HepG2 (cell line): ENCODE data around the gene MRPL38. TPM values are rescaled to one million over a fixed set of nuclear protein-coding genes. Genes with fewer than 3 reads are reported as not detected.
A peak's percentile ranks its signal among the peaks of the same experiment; 100 is the strongest.

Experiments used
- ATAC-seq: fragments of 200-7000 bp; cut with Tn5 transposase; 3 replicates; pipeline ENCODE4 v1.9.1; 2020; ENCODE audit warnings: mild to moderate bottlenecking, moderate library complexity
- BruUV-seq: library from RNA; stranded (reverse); fragments of 400-500 nt; replicated peaks from 2 replicates; lab custom pipeline; 2021; lab: Mats Ljungman, UMichigan
- CTCF ChIA-PET: fragments of 300-600 bp; formaldehyde crosslinking; extraction: SDS; loops from one replicate; lab custom pipeline; 2021; ENCODE audit warnings: low total read pairs, inconsistent platforms, low intra/inter-chr PET ratio; lab: Yijun Ruan, JAX
- POLR2A ChIA-PET: fragments of 350-600 bp; sonication (Branson Sonifier 250); formaldehyde crosslinking; loops from one replicate; lab custom pipeline; 2020; ENCODE audit warnings: antibody characterized with exemption, inconsistent platforms; lab: Yijun Ruan, JAX
- DNase-seq: peaks from one replicate; pipeline ENCODE4 v3.0.0-alpha.2; 2015; ENCODE audit warnings: low spot score
- FAIRE-seq: peaks from 3 replicates; lab custom pipeline; 2011; peaks lifted over from hg19 to GRCh38; lab: Jason Lieb, UNC
- H2AFZ ChIP-seq: one replicate; pipeline ENCODE4 v1.6.1; 2011; ENCODE audit warnings: low read length, inconsistent platforms
- H3K27ac ChIP-seq: fragments of 300-600 bp; 3 replicates; pipeline ENCODE4 v1.8.0; 2011; ENCODE audit warnings: mixed run types, mild to moderate bottlenecking, mixed read lengths, low read length, inconsistent platforms; ENCODE audit not compliant: insufficient read depth; ENCODE audit errors: extremely low read length
- H3K27me3 ChIP-seq, 2 experiments: fragments of 200-600 bp in 1 of 2; 2 replicates in 1 of 2; 3 replicates in 1 of 2; pipeline versions ENCODE4 v1.6.0 to v1.8.0; 2011; ENCODE audit warnings: low read length in 2 of 2, mild to moderate bottlenecking in 2 of 2, moderate library complexity in 2 of 2, inconsistent platforms in 1 of 2; ENCODE audit not compliant: insufficient read depth in 2 of 2, control insufficient read depth in 1 of 2
- H3K36me3 ChIP-seq, 2 experiments: fragments of 200-600 bp in 1 of 2; replicated peaks in 1 of 2; 2 replicates in 1 of 2; 3 replicates in 1 of 2; pipeline versions ENCODE4 v1.5.1 to v1.8.0; 2011; ENCODE audit warnings: low read length in 2 of 2, inconsistent platforms in 1 of 2; ENCODE audit not compliant: insufficient read depth in 2 of 2, control insufficient read depth in 1 of 2
- H3K4me1 ChIP-seq: 2 replicates; pipeline ENCODE4 v1.5.1; 2012; ENCODE audit warnings: low read length, inconsistent platforms; ENCODE audit not compliant: insufficient read depth
- H3K4me2 ChIP-seq: 2 replicates; pipeline ENCODE4 v1.6.0; 2011; ENCODE audit warnings: low read depth, low read length, inconsistent platforms
- H3K4me3 ChIP-seq, 3 experiments: fragments of 200-600 bp in 1 of 3; sonication (generic), shearing (Covaris generic) in 1 of 3; replicated peaks in 1 of 3; 2 replicates each; pipeline ENCODE4 v1.5.1; 2011 to 2016; ENCODE audit warnings: low read length in 3 of 3, inconsistent platforms in 2 of 3, low read depth in 2 of 3, mild to moderate bottlenecking in 2 of 3, control low read depth in 1 of 3, mixed read lengths in 1 of 3; ENCODE audit not compliant: insufficient read depth in 1 of 3
- H3K79me2 ChIP-seq: one replicate; pipeline ENCODE4 v1.6.1; 2011; ENCODE audit warnings: low read length, inconsistent platforms; ENCODE audit not compliant: insufficient read depth
- H3K9ac ChIP-seq: 2 replicates; pipeline ENCODE4 v1.6.0; 2011; ENCODE audit warnings: mild to moderate bottlenecking, low read depth, low read length, inconsistent platforms; ENCODE audit not compliant: insufficient read depth
- H3K9me3 ChIP-seq: 2 replicates; pipeline ENCODE4 v1.5.1; 2012; ENCODE audit warnings: mild to moderate bottlenecking, low read length
- H4K20me1 ChIP-seq: 2 replicates; pipeline ENCODE4 v1.6.0; 2011; ENCODE audit warnings: inconsistent platforms, mild to moderate bottlenecking, low read length, moderate library complexity; ENCODE audit not compliant: insufficient read depth
- ARID2 ChIP-seq: sonication (generic); formaldehyde crosslinking; IDR thresholded peaks from 2 replicates; pipeline ENCODE4 v1.8.1; 2022; ENCODE audit warnings: mild to moderate bottlenecking, missing genetic modification reagents, borderline replicate concordance
- ARNT ChIP-seq: fragments of 450-650 bp; IDR thresholded peaks from 2 replicates; pipeline ENCODE4 v1.6.1; 2017
- GATAD1 ChIP-seq: IDR thresholded peaks from 2 replicates; pipeline ENCODE4 v1.6.1; 2016; ENCODE audit warnings: missing genetic modification reagents, missing compliant biosample characterization
- JARID2 ChIP-seq: sonication (generic); formaldehyde crosslinking; IDR thresholded peaks from 2 replicates; pipeline ENCODE4 v1.8.1; 2023; ENCODE audit warnings: missing genetic modification reagents, inconsistent platforms; ENCODE audit not compliant: insufficient replicate concordance
- RXRB ChIP-seq: IDR thresholded peaks from 2 replicates; pipeline ENCODE4 v1.6.1; 2016; ENCODE audit warnings: borderline replicate concordance, missing genetic modification reagents, missing compliant biosample characterization
- SALL1 ChIP-seq: sonication (generic); formaldehyde crosslinking; IDR thresholded peaks from 2 replicates; pipeline ENCODE4 v1.8.0; 2022; ENCODE audit warnings: mild to moderate bottlenecking, missing genetic modification reagents
- STAT6 ChIP-seq: sonication (generic); formaldehyde crosslinking; IDR thresholded peaks from 2 replicates; pipeline ENCODE4 v1.4.0; 2020; ENCODE audit warnings: missing genetic modification reagents, mild to moderate bottlenecking, borderline replicate concordance
- SUZ12 ChIP-seq: fragments of 150-350 bp; IDR thresholded peaks from 2 replicates; pipeline ENCODE4 v1.6.1; 2014; ENCODE audit warnings: low read depth, low read length
- THAP11 ChIP-seq: IDR thresholded peaks from 2 replicates; pipeline ENCODE4 v1.6.1; 2016; ENCODE audit warnings: missing biosample characterization, missing genetic modification reagents
- THAP7 ChIP-seq: sonication (generic); formaldehyde crosslinking; IDR thresholded peaks from 2 replicates; pipeline ENCODE4 v1.8.1; 2023; ENCODE audit warnings: mild to moderate bottlenecking, missing genetic modification reagents
- TRIM24 ChIP-seq: sonication (generic); formaldehyde crosslinking; IDR thresholded peaks from 2 replicates; pipeline ENCODE4 v1.8.0; 2022; ENCODE audit warnings: mild to moderate bottlenecking, missing genetic modification reagents
- WIZ ChIP-seq: sonication (generic); formaldehyde crosslinking; IDR thresholded peaks from 2 replicates; pipeline ENCODE4 v1.5.1; 2020; ENCODE audit warnings: mild to moderate bottlenecking, missing genetic modification reagents
- YEATS4 ChIP-seq: sonication (generic); formaldehyde crosslinking; IDR thresholded peaks from 2 replicates; pipeline ENCODE4 v1.4.0; 2020; ENCODE audit warnings: missing genetic modification reagents, borderline replicate concordance
- ZBTB38 ChIP-seq: sonication (generic); formaldehyde crosslinking; IDR thresholded peaks from 2 replicates; pipeline ENCODE4 v1.5.1; 2020; ENCODE audit warnings: mild to moderate bottlenecking, missing genetic modification reagents
- ZNF263 ChIP-seq: sonication (generic); formaldehyde crosslinking; IDR thresholded peaks from 2 replicates; pipeline ENCODE4 v1.4.0; 2020; ENCODE audit warnings: missing genetic modification reagents
- ZNF296 ChIP-seq: sonication (generic); formaldehyde crosslinking; conservative IDR thresholded peaks from 2 replicates; pipeline ENCODE4 v1.5.0; 2020; ENCODE audit warnings: mild to moderate bottlenecking, missing genetic modification reagents
- ZNF513 ChIP-seq: sonication (generic); formaldehyde crosslinking; conservative IDR thresholded peaks from 2 replicates; pipeline ENCODE4 v1.5.0; 2020; ENCODE audit warnings: missing genetic modification reagents
- ZNF558 ChIP-seq: sonication (generic); formaldehyde crosslinking; IDR thresholded peaks from 2 replicates; pipeline ENCODE4 v1.9.0; 2022; ENCODE audit warnings: mild to moderate bottlenecking, missing genetic modification reagents, borderline replicate concordance
- ZNF563 ChIP-seq: sonication (generic); formaldehyde crosslinking; IDR thresholded peaks from 2 replicates; pipeline ENCODE4 v1.8.0; 2022; ENCODE audit warnings: mild to moderate bottlenecking, moderate library complexity, missing genetic modification reagents
- ZNF749 ChIP-seq: sonication (generic); formaldehyde crosslinking; IDR thresholded peaks from 2 replicates; pipeline ENCODE4 v1.8.0; 2022; ENCODE audit warnings: mild to moderate bottlenecking, missing genetic modification reagents, moderate library complexity, borderline replicate concordance
- ZNF776 ChIP-seq: sonication (generic); formaldehyde crosslinking; IDR thresholded peaks from 2 replicates; pipeline ENCODE4 v1.4.0; 2020; ENCODE audit warnings: mild to moderate bottlenecking, missing genetic modification reagents
- ZNF883 ChIP-seq: sonication (generic); formaldehyde crosslinking; IDR thresholded peaks from 2 replicates; pipeline ENCODE4 v1.5.1; 2020; ENCODE audit warnings: mild to moderate bottlenecking, missing genetic modification reagents; ENCODE audit errors: not compliant biosample characterization
- WGBS: methylation state at CpG from one replicate; pipeline ENCODE4 v1.1.6; 2017; ENCODE audit warnings: low lambda C conversion rate; 5-methylcytosine and 5-hydroxymethylcytosine counted together
- in situ Hi-C: cut with HindIII; loops from 2 replicates; pipeline ENCODE4 v1.10.0; 2017; ENCODE audit warnings: low pct_unique_long_range_greater_than_20kb; ENCODE audit not compliant: extremely low pct_ligation_motif_present
- intact Hi-C: fragments of 100-400 bp; cut with micrococcal nuclease; formaldehyde crosslinking; loops from one replicate; pipeline ENCODE4 v1.10.0; 2022; ENCODE audit not compliant: unreplicated experiment
- polyA plus RNA-seq, 8 experiments: library from polyadenylated mRNA; depleted of rRNA in 3 of 8; stranded (reverse) in 7 of 8; unstranded in 1 of 8; fragments of >200 nt; fragmentation: Illumina TruSeq in 4 of 8; extraction: Trizol in 4 of 8; gene quantifications; 2 replicates each; pipeline versions ENCODE4 v1.2.1 to v1.2.3, GENCODE V29; 2011 to 2016; ENCODE audit warnings: low read depth in 4 of 8, missing spikeins in 1 of 8, mixed read lengths in 1 of 8; ENCODE audit not compliant: insufficient read depth in 1 of 8
- total RNA-seq, 5 experiments: library from RNA; depleted of rRNA; stranded (reverse); fragments of >200 nt; fragmentation: Illumina TruSeq; extraction: Trizol; gene quantifications; 2 replicates each; pipeline ENCODE4 v1.2.3, GENCODE V29; 2016; ENCODE audit warnings: low read depth in 1 of 5

MRPL38 gene
- total and polyA plus RNA-seq, 2 of the 13 experiments (the other 11 are each of a cell fraction or from before 2014, with no cell fraction given): 83.7 to 125 TPM

- Histone ChIP-seq H3K36me3 (peaks cover 9 to 34% of the 10 kb centered on the region in 2 experiments), H3K27me3 (no peaks in the 10 kb centered on the region; a peak in 1 of 5 replicates), H3K4me2 (no peak overlapping the region), H4K20me1 (peaks cover 6% of the 10 kb centered on the region; the same call in 1 of the 2 replicates), H3K79me2 (peaks cover 16% of the 10 kb centered on the region), H3K4me3 (no peak overlapping the region), H3K9ac (no peak overlapping the region; the same call in 1 of the 2 replicates), H3K9me3 (no peaks in the 10 kb centered on the region), H3K27ac (no peak overlapping the region), H2AFZ (no peak overlapping the region), H3K4me1 (peaks cover 67% of the 10 kb centered on the region)
- ChIA-PET CTCF (no interaction called here), POLR2A (interaction anchor here (0.6 to 7.7 kb wide), 11 partner anchors 9 to 180 kb away, joined by 3 to 229 read pairs (median 4); partner anchors contain the start of genes TRIM47, TRIM65 and UNK)
- 97% methylated on average over 9 of the region's 9 CpGs for WGBS
- FAIRE-seq: no peak
- BruUV-seq: no TSS peak
- intact Hi-C loops (no loop called here), in situ Hi-C loops (no loop called here)
- DNase-seq: no peak
- ATAC-seq: no peak
- TF ChIP-seq ZNF883: peak; percentile 41
- TF ChIP-seq ZNF563 (CRISPR knock-in tag): 0 out of 2 replicates have a peak, but pooled peaks have one; percentile 2
- no peak for TF ChIP-seq ZNF776 (CRISPR knock-in tag)
- no peak for TF ChIP-seq STAT6
- no peak for TF ChIP-seq GATAD1 (CRISPR knock-in tag)
- TF ChIP-seq SALL1 (CRISPR knock-in tag): peak; percentile 34; the same call in 1 of the 2 replicates
- no peak for TF ChIP-seq TRIM24 (CRISPR knock-in tag)
- peak; percentile 54; the same call in 1 of the 2 replicates for TF ChIP-seq ZBTB38 (CRISPR knock-in tag)
- TF ChIP-seq ZNF263: no peak
- TF ChIP-seq THAP7 (CRISPR knock-in tag): no peak
- no peak for TF ChIP-seq ZNF558 (CRISPR knock-in tag)
- TF ChIP-seq ZNF296 (CRISPR knock-in tag): no peak
- no peak for TF ChIP-seq RXRB (CRISPR knock-in tag)
- no peak for TF ChIP-seq ZNF749 (CRISPR knock-in tag)
- TF ChIP-seq ZNF513 (CRISPR knock-in tag): no peak
- TF ChIP-seq YEATS4 (CRISPR knock-in tag): no peak
- TF ChIP-seq WIZ (CRISPR knock-in tag): no peak
- TF ChIP-seq SUZ12: no peak
- TF ChIP-seq THAP11 (CRISPR knock-in tag): no peak
- no peak for TF ChIP-seq ARID2
- TF ChIP-seq JARID2 (CRISPR knock-in tag): no peak
- TF ChIP-seq ARNT: no peak
Observed at GRCh38 chr17:75849724-75850123, 55.0 kb downstream of the MRPL38 start.
